Glutamatergic neuron (in vitro differentiated cells): ENCODE data around the gene PIP5KL1. TPM values are rescaled to one million over a fixed set of nuclear protein-coding genes. Genes with fewer than 3 reads are reported as not detected.
"Not testable (repeated sequence)": the region's sequence is repeated elsewhere in the genome, so short reads cannot be mapped to it uniquely, and the experiment has no call there.

Experiments used
- DNase-seq: peaks from one replicate; pipeline ENCODE4 v3.0.0; 2022
- H3K27ac Mint-ChIP-seq: one replicate; pipeline ENCODE4 v1.8.0; 2020; ENCODE audit warnings: mild to moderate bottlenecking, mixed read lengths, inconsistent platforms; ENCODE audit not compliant: unreplicated experiment
- H3K27me3 Mint-ChIP-seq: one replicate; pipeline ENCODE4 v1.8.0; 2020; ENCODE audit warnings: mild to moderate bottlenecking, moderate library complexity, mixed read lengths, inconsistent platforms; ENCODE audit not compliant: unreplicated experiment
- H3K36me3 Mint-ChIP-seq: one replicate; pipeline ENCODE4 v1.8.0; 2020; ENCODE audit warnings: mild to moderate bottlenecking, mixed read lengths, inconsistent platforms; ENCODE audit not compliant: unreplicated experiment
- H3K4me1 Mint-ChIP-seq: one replicate; pipeline ENCODE4 v1.8.0; 2020; ENCODE audit warnings: mild to moderate bottlenecking, low read depth, mixed read lengths, inconsistent platforms; ENCODE audit not compliant: unreplicated experiment
- H3K4me3 Mint-ChIP-seq: one replicate; pipeline ENCODE4 v1.8.0; 2020; ENCODE audit warnings: mild to moderate bottlenecking, mixed read lengths, inconsistent platforms; ENCODE audit not compliant: unreplicated experiment
- H3K9me3 Mint-ChIP-seq: one replicate; pipeline ENCODE4 v1.8.0; 2020; ENCODE audit warnings: mild to moderate bottlenecking, moderate library complexity, mixed read lengths, inconsistent platforms; ENCODE audit not compliant: unreplicated experiment
- CTCF ChIP-seq: fragments of 200-600 bp; sonication (generic); IDR thresholded peaks from one replicate; pipeline ENCODE4 v1.5.0; 2021; ENCODE audit not compliant: partially characterized antibody, unreplicated experiment
- total RNA-seq: library from RNA; stranded (reverse); fragmentation: NEBNext Ultra II Directional; extraction: Animal tissue kit (Norgen Biotek cat#: 25700); gene quantifications from one replicate; pipeline ENCODE4 v1.2.1, GENCODE V29; 2021; ENCODE audit not compliant: unreplicated experiment

PIP5KL1 gene
- total RNA-seq, 1 donor from 2014 or later, result 11.9 TPM

- Mint-ChIP-seq H3K36me3 (peaks cover 4% of the 10 kb centered on the region), H3K4me3 (no peak overlapping the region), H3K27me3 (peaks cover 6% of the 10 kb centered on the region), H3K27ac (no peak overlapping the region), H3K4me1 (peaks cover 11% of the 10 kb centered on the region), H3K9me3 (no peaks in the 10 kb centered on the region)
- no peak for TF ChIP-seq CTCF
- DNase-seq, result no peak
Measured at GRCh38 chr9:127883959-127884358, 46.6 kb downstream of the PIP5KL1 start.

GRCh38 chr9:127881715-127882114 is 48.9 kb downstream of the PIP5KL1 start:
- H3K36me3 Mint-ChIP-seq, H3K9me3 Mint-ChIP-seq, DNase-seq, H3K4me3 Mint-ChIP-seq, H3K27ac Mint-ChIP-seq: not testable (repeated sequence)
- peaks cover 12% of the 10 kb centered on the region for H3K27me3 Mint-ChIP-seq
- peaks cover 11% of the 10 kb centered on the region for H3K4me1 Mint-ChIP-seq

- no peak for TF ChIP-seq CTCF
- Mint-ChIP-seq H3K9me3 (no peaks in the 10 kb centered on the region), H3K36me3 (no peaks in the 10 kb centered on the region), H3K4me3 (no peak overlapping the region), H3K4me1 (peaks cover 12% of the 10 kb centered on the region), H3K27ac (no peak overlapping the region), H3K27me3 (peaks cover 12% of the 10 kb centered on the region)
- DNase-seq, result no peak
Measured at GRCh38 chr9:127880143-127880542, 50.4 kb downstream of the PIP5KL1 start.

- H3K4me3 Mint-ChIP-seq, result peak overlapping the region; percentile 46
- H3K4me1 Mint-ChIP-seq, result peaks cover 4% of the 10 kb centered on the region
- H3K27ac Mint-ChIP-seq, result no peak overlapping the region
- no peaks in the 10 kb centered on the region for H3K9me3 Mint-ChIP-seq
- TF ChIP-seq CTCF, result no peak
- no peaks in the 10 kb centered on the region for H3K36me3 Mint-ChIP-seq
- DNase-seq, result no peak
- peaks cover 9% of the 10 kb centered on the region for H3K27me3 Mint-ChIP-seq
Measured at GRCh38 chr9:127878652-127879390, 51.8 kb downstream of the PIP5KL1 start.

GRCh38 chr9:127878001-127878651 is 52.5 kb downstream of the PIP5KL1 start:
- H3K27me3 Mint-ChIP-seq, result peaks cover 9% of the 10 kb centered on the region
- no peak overlapping the region for H3K27ac Mint-ChIP-seq
- no peaks in the 10 kb centered on the region for H3K9me3 Mint-ChIP-seq
- no peaks in the 10 kb centered on the region for H3K36me3 Mint-ChIP-seq
- DNase-seq, result no peak
- no peak for TF ChIP-seq CTCF
- H3K4me1 Mint-ChIP-seq, result peaks cover 4% of the 10 kb centered on the region
- peak overlapping the region; percentile 85 for H3K4me3 Mint-ChIP-seq
